Measurements from ENCODE around the gene CASZ1. TPM values are rescaled to one million over a fixed set of nuclear protein-coding genes. Genes with fewer than 3 reads are reported as not detected.

Gene CASZ1
- total and polyA plus RNA-seq, 10 of the 15 experiments (the other 5 are each of a cell fraction or from before 2014, with no cell fraction given) = 0.52 to 9.8 (median 3.7) TPM

- no peak for TF ChIP-seq MAX (IDR thresholded peaks at IDR 0.05; ENCODE audit: low read depth, low read length)
- no peak for TF ChIP-seq FOXM1 (IDR thresholded peaks at IDR 0.05; ENCODE audit: low read depth, low read length)
- TF ChIP-seq HCFC1 (IDR thresholded peaks at IDR 0.05; ENCODE audit: low read length) = no peak
- no peak for TF ChIP-seq SIX5 (IDR thresholded peaks at IDR 0.05; ENCODE audit: low read depth, low read length, severe bottlenecking)
- TF ChIP-seq NR2C2 (IDR thresholded peaks at IDR 0.05; ENCODE audit: borderline replicate concordance, control insufficient read depth, insufficient read length, low read depth) = no peak
Measured at GRCh38 chr1:10716840-10717239, 79.6 kb downstream of the CASZ1 start (continued).

GRCh38 chr1:10714337-10715114 lies 81.9 kb downstream of the CASZ1 start:
- RAD21 ChIA-PET (ENCODE audit: unreplicated experiment) = no interaction called here
- Histone ChIP-seq H3K4me2 (ENCODE audit: control insufficient read depth, insufficient read depth) (no peak overlapping the region), H3K36me3 (ENCODE audit: control insufficient read depth in 2 of 2, insufficient read depth in 2 of 2, low read length in 1 of 2) (no peaks in the 10 kb centered on the region), H3K9ac (ENCODE audit: control insufficient read depth, insufficient read depth, low read length) (no peak overlapping the region), H3K79me2 (ENCODE audit: control insufficient read depth, insufficient read depth, low read length) (no peaks in the 10 kb centered on the region), H3K27me3 (replicated peaks in 1 of 2; ENCODE audit: control insufficient read depth in 2 of 2, insufficient read depth in 2 of 2, low read length in 1 of 2) (peaks cover 0 to 3% of the 10 kb centered on the region in 2 experiments; a peak in 2 of 4 replicates), H3K4me3 (no peak overlapping the region), H3K9me3 (replicated peaks; ENCODE audit: control insufficient read depth, insufficient read depth, low read length) (no peaks in the 10 kb centered on the region), H3K4me1 (ENCODE audit: control insufficient read depth, insufficient read depth, low read length) (no peaks in the 10 kb centered on the region), H4K20me1 (ENCODE audit: control insufficient read depth, insufficient read depth) (no peaks in the 10 kb centered on the region), H3K27ac (ENCODE audit: control insufficient read depth, insufficient read depth) (no peak overlapping the region), H2AFZ (ENCODE audit: control insufficient read depth, low read depth, low read length) (no peak overlapping the region)
- POLR2A ChIA-PET = interaction anchor here (0.6 kb wide), 1 partner anchor 15 kb away, joined by 3 read pairs; no protein-coding TSS in a partner anchor
- CTCF ChIA-PET = no interaction called here
- DNase-seq (ENCODE audit: low read depth, low spot score) (no peak), FAIRE-seq (no peak), ATAC-seq (no peak)
- in situ Hi-C loops (cut with MboI) (no loop called here), intact Hi-C loops (cut with micrococcal nuclease; ENCODE audit: unreplicated experiment) (no loop called here)
- no peak for TF ChIP-seq ZNF622 (IDR thresholded peaks at IDR 0.05)
- TF ChIP-seq ZSCAN29 (IDR thresholded peaks at IDR 0.05) = no peak
- SMC1A ChIA-PET (ENCODE audit: uncharacterized antibody, unreplicated experiment) = interaction anchor here (1.1 kb wide), 1 partner anchor 163 kb away, joined by 3 read pairs; no protein-coding TSS in a partner anchor
- 39% methylated on average over 21 of the region's 22 CpGs for WGBS (ENCODE audit: insufficient coverage, insufficient replicate concordance, low lambda C conversion rate, missing lambda C conversion rate)
- no TSS peak for BruUV-seq (replicated peaks)
